Kidney (tissue), 14 donors: Measurements from ENCODE around the gene RNF182. TPM values are rescaled to one million over a fixed set of nuclear protein-coding genes. Genes with fewer than 3 reads are reported as not detected.
"Not testable (repeated sequence)": the region's sequence is repeated elsewhere in the genome, so short reads cannot be mapped to it uniquely, and the experiment has no call there.

ENCODE experiments used
- DNase-seq, 5 donors: peaks; one replicate each; pipeline ENCODE4 v3.0.0-alpha.2; 2013 to 2020
- FAIRE-seq: peaks from 2 replicates; lab custom pipeline; 2012; peaks lifted over from hg19 to GRCh38; lab: Jason Lieb, UNC
- H3K27ac ChIP-seq, 2 donors: one replicate each; pipeline ENCODE4 v1.7.0; 2013; ENCODE audit warnings: low read depth in 2 of 2, low read length in 2 of 2, inconsistent platforms in 1 of 2
- H3K27me3 ChIP-seq: one replicate; pipeline ENCODE4 v1.7.1; 2013; ENCODE audit warnings: low read length, inconsistent platforms; ENCODE audit not compliant: control insufficient read depth, insufficient read depth
- H3K36me3 ChIP-seq, 3 donors: one replicate each; pipeline versions ENCODE4 v1.7.0 to v1.7.1; 2013; ENCODE audit warnings: low read length in 3 of 3, control low read depth in 1 of 3, inconsistent platforms in 1 of 3; ENCODE audit not compliant: insufficient read depth in 3 of 3, control insufficient read depth in 2 of 3
- H3K4me1 ChIP-seq, 3 donors: one replicate each; pipeline versions ENCODE4 v1.7.0 to v1.7.1; 2013; ENCODE audit warnings: low read length in 3 of 3, inconsistent platforms in 1 of 3, low read depth in 1 of 3; ENCODE audit not compliant: control insufficient read depth in 2 of 3, insufficient read depth in 2 of 3
- H3K4me3 ChIP-seq, 3 donors: one replicate each; pipeline versions ENCODE4 v1.7.0 to v1.8.1; 2013; ENCODE audit warnings: low read length in 3 of 3, control low read depth in 1 of 3, inconsistent platforms in 1 of 3
- H3K9ac ChIP-seq, 3 donors: one replicate each; pipeline versions ENCODE4 v1.7.0 to v1.7.1; 2013; ENCODE audit warnings: low read length in 3 of 3, control low read depth in 1 of 3, inconsistent platforms in 1 of 3
- H3K9me3 ChIP-seq, 3 donors: one replicate each; pipeline versions ENCODE4 v1.7.0 to v1.7.1; 2013; ENCODE audit warnings: low read length in 3 of 3, control low read depth in 1 of 3, inconsistent platforms in 1 of 3; ENCODE audit not compliant: control insufficient read depth in 2 of 3, insufficient read depth in 1 of 3
- CTCF ChIP-seq: IDR thresholded peaks from 3 replicates; pipeline ENCODE4 v1.5.1; 2012; ENCODE audit warnings: mild to moderate bottlenecking, moderate library complexity, borderline replicate concordance; ENCODE audit not compliant: insufficient read depth; ENCODE audit errors: extremely low read depth
- intact Hi-C: fragments of 100-400 bp; cut with DNase I; formaldehyde crosslinking; loops from one replicate; pipeline ENCODE4 v1.11.1; 2022
- polyA plus RNA-seq: library from polyadenylated mRNA; stranded (reverse); fragments of 350-450 nt; fragmentation: Illumina TruSeq; extraction: RNeasy Lipid Tissue Mini Kit (QIAGEN cat#74804); gene quantifications from one replicate; pipeline ENCODE4 v1.2.3, GENCODE V29; 2014; ENCODE audit warnings: low read depth, low replicate concordance; ENCODE audit not compliant: insufficient read depth
- total RNA-seq: library from RNA; stranded (reverse); fragmentation: NEBNext Ultra II Directional; extraction: Animal tissue kit (Norgen Biotek cat#: 25700); gene quantifications from one replicate; pipeline ENCODE4 v1.2.1, GENCODE V29; 2021
- donor health status: control.
- donor health status: control.
- donor health status: control.
- donor health status: control.
- donor health status: control.
- donor health status: DM: yes; HTN: yes; CAD: no.
- donor health status: Normal renal cell carcinoma (clear cell type).

RNF182 gene
- total and polyA plus RNA-seq, 2 donors from 2014 or later, result 0.90 to 3.9 TPM

GRCh38 chr6:13953061-13953705 lies 28.4 kb downstream of the RNF182 start:
- FAIRE-seq (no peak), DNase-seq (peak in 2 of 5 donors; percentile 2 to 12)
- no peak overlapping the region for H3K9ac ChIP-seq
- H3K9me3 ChIP-seq, result no peaks in the 10 kb centered on the region
- H3K36me3 ChIP-seq, result no peaks in the 10 kb centered on the region
- no peaks in the 10 kb centered on the region for H3K27me3 ChIP-seq
- intact Hi-C loops, result no loop called here
- no peak for TF ChIP-seq CTCF
- no peak overlapping the region for H3K4me3 ChIP-seq
- no peak overlapping the region for H3K27ac ChIP-seq
- no peaks in the 10 kb centered on the region for H3K4me1 ChIP-seq

DNA sequence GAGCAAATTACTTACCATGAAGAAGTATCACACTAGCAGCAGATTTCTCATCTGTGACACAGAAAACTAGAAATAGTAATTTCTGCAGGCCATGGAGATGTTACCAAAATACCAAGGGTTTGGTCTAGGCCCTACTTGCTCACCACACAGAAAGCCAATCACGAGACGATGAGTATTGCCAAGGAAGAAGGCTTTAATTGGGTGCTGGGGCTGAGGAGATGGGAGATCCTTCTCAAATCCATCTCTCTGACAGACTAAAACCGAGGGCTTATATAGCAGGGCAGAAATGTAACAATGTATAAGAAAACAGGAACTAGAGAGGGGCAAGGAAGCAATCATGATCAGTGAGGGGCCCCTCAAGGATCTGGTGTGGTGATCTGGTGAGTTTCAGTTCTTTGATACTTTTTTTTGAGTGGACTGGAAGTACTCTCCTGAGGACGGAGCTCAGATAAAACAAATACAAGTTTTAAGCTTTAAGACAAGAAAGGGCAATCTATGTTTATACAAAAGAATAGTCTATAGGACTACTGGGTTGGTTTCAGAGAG lies 40.9 kb downstream of the RNF182 start:
- Histone ChIP-seq H3K4me3 (no peak overlapping the region), H3K36me3 (no peaks in the 10 kb centered on the region), H3K4me1 (no peaks in the 10 kb centered on the region), H3K27ac (no peak overlapping the region), H3K9me3 (no peaks in the 10 kb centered on the region), H3K9ac (no peak overlapping the region), H3K27me3 (no peaks in the 10 kb centered on the region)
- no peak for TF ChIP-seq CTCF
- DNase-seq (no peak), FAIRE-seq (no peak)
- intact Hi-C loops, result no loop called here

DNA sequence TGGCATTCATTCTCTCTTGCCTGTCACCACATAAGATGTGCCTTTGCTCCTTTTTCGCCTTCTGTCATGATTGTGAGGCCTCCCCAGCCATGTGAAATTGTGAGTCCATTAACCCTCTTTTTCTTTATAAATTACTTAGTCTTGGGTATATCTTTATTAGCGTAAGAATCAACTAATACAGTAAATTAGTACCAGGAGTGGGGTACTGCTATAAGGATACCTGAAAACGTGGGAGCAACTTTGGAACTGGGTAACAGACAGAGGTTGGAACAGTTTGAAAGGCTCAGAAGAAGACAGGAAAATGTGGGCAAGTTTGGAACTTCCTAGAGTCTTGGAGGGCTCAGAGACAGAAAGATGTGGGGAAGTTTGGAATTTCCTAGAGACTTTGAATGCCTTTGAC lies 46.6 kb downstream of the RNF182 start:
- DNase-seq (no peak), FAIRE-seq (no peak)
- no peaks in the 10 kb centered on the region for H3K27me3 ChIP-seq
- no peaks in the 10 kb centered on the region for H3K36me3 ChIP-seq
- peaks cover 0 to 9% (median 3%) of the 10 kb centered on the region in 3 donors for H3K9me3 ChIP-seq
- intact Hi-C loops, result no loop called here
- no peaks in the 10 kb centered on the region for H3K4me1 ChIP-seq
- H3K9ac ChIP-seq, result no peak overlapping the region
- no peak overlapping the region for H3K27ac ChIP-seq
- no peak overlapping the region for H3K4me3 ChIP-seq
- no peak for TF ChIP-seq CTCF

- H3K27me3 ChIP-seq, H3K4me1 ChIP-seq, H3K36me3 ChIP-seq, DNase-seq, H3K4me3 ChIP-seq, H3K27ac ChIP-seq, H3K9me3 ChIP-seq, H3K9ac ChIP-seq, FAIRE-seq, intact Hi-C loops: not testable (repeated sequence)
These were observed 47.9 kb downstream of the RNF182 start for GRCh38 chr6:13972602-13973001.

DNA sequence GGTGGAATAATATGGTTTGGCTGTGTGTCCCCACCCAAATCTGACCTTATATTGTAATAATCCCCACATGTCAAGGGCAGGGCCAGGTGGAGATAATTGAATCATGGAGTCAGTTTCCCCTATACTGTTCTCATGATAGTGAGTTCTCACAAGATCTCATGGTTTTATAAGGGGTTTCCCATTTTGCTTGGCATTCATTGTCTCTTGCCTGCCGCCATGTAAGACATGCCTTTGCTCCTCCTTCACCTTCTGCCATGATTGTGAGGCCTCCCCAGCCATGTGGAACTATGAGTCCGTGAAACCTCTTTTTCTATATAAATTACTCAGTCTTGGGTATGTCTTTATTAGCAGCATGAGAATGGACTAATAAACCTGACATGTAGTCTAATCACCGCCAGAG lies 48.7 kb downstream of the RNF182 start:
- H3K27ac ChIP-seq, H3K36me3 ChIP-seq, H3K4me3 ChIP-seq, FAIRE-seq, H3K4me1 ChIP-seq, intact Hi-C loops, H3K9ac ChIP-seq, DNase-seq, H3K27me3 ChIP-seq, H3K9me3 ChIP-seq: not testable (repeated sequence)
